GM23338 (cell line): ENCODE measurements around the gene CMC2. TPM values are rescaled to one million over a fixed set of nuclear protein-coding genes. Genes with fewer than 3 reads are reported as not detected.

Experiments
- ATAC-seq: fragments of 200-7000 bp; cut with Tn5 transposase; 3 replicates; pipeline ENCODE4 v1.9.1; 2020
- DNase-seq: peaks from one replicate; pipeline ENCODE4 v3.0.0-alpha.2; 2015; ENCODE audit warnings: low spot score
- H2AFZ ChIP-seq: fragments of 200-600 bp; sonication (generic); 2 replicates; pipeline ENCODE4 v1.8.0; 2016; ENCODE audit warnings: antibody characterized with exemption, mild to moderate bottlenecking, moderate library complexity
- H3F3A ChIP-seq: fragments of 200-600 bp; sonication (generic); replicated peaks from 2 replicates; pipeline ENCODE4 v1.8.0; 2017; ENCODE audit warnings: antibody characterized with exemption, mixed run types, low read depth
- H3K27ac ChIP-seq: fragments of 200-600 bp; sonication (generic); 2 replicates; pipeline ENCODE4 v1.6.1; 2016; ENCODE audit warnings: low read depth
- H3K27me3 ChIP-seq: fragments of 200-600 bp; sonication (generic); 2 replicates; pipeline ENCODE4 v1.8.0; 2016; ENCODE audit warnings: mild to moderate bottlenecking, mixed run types, moderate library complexity; ENCODE audit not compliant: insufficient read depth
- H3K36me3 ChIP-seq: fragments of 200-600 bp; sonication (generic); 2 replicates; pipeline ENCODE4 v1.8.0; 2016; ENCODE audit warnings: mild to moderate bottlenecking; ENCODE audit not compliant: insufficient read depth
- H3K4me1 ChIP-seq: fragments of 200-600 bp; sonication (generic); 2 replicates; pipeline ENCODE4 v1.8.0; 2016; ENCODE audit warnings: mild to moderate bottlenecking, moderate library complexity; ENCODE audit not compliant: insufficient read depth
- H3K4me2 ChIP-seq: fragments of 200-600 bp; sonication (generic); 2 replicates; pipeline ENCODE4 v1.7.1; 2017; ENCODE audit warnings: mixed run types
- H3K4me3 ChIP-seq: fragments of 200-600 bp; sonication (generic); 2 replicates; pipeline ENCODE4 v1.6.1; 2016; ENCODE audit warnings: mixed run types
- H3K79me2 ChIP-seq: fragments of 200-600 bp; sonication (generic); replicated peaks from 2 replicates; pipeline ENCODE4 v1.8.0; 2017; ENCODE audit warnings: mild to moderate bottlenecking; ENCODE audit not compliant: insufficient read depth
- H3K9me2 ChIP-seq: fragments of 200-600 bp; sonication (generic); 2 replicates; pipeline ENCODE4 v1.8.0; 2017; ENCODE audit not compliant: insufficient read depth
- H4K20me1 ChIP-seq: fragments of 200-600 bp; sonication (generic); replicated peaks from 2 replicates; pipeline ENCODE4 v1.8.0; 2017; ENCODE audit warnings: mild to moderate bottlenecking; ENCODE audit not compliant: insufficient read depth
- H3K27ac Mint-ChIP-seq: 2 replicates; pipeline ENCODE4 v1.8.0; 2020; ENCODE audit warnings: inconsistent platforms, mild to moderate bottlenecking, moderate library complexity, mixed read lengths
- H3K27me3 Mint-ChIP-seq: 3 replicates; pipeline ENCODE4 v1.8.0; 2022; ENCODE audit warnings: low read depth, mild to moderate bottlenecking, moderate library complexity, mixed read lengths, inconsistent platforms; ENCODE audit not compliant: insufficient read depth, poor library complexity
- H3K36me3 Mint-ChIP-seq: 3 replicates; pipeline ENCODE4 v1.8.0; 2021; ENCODE audit warnings: low read depth, mild to moderate bottlenecking, inconsistent platforms, moderate library complexity, mixed read lengths
- H3K4me1 Mint-ChIP-seq: 3 replicates; pipeline ENCODE4 v1.8.0; 2020; ENCODE audit warnings: mild to moderate bottlenecking, inconsistent platforms, mixed read lengths
- H3K4me3 Mint-ChIP-seq: 3 replicates; pipeline ENCODE4 v1.8.0; 2021; ENCODE audit warnings: moderate library complexity, mild to moderate bottlenecking, inconsistent platforms, mixed read lengths
- H3K9me3 Mint-ChIP-seq: 3 replicates; pipeline ENCODE4 v1.8.0; 2020; ENCODE audit warnings: moderate library complexity, mild to moderate bottlenecking, inconsistent platforms, mixed read lengths
- CREB1 ChIP-seq: fragments of 250-450 bp; sonication (Bioruptor Pico); IDR thresholded peaks from 2 replicates; pipeline ENCODE4 v1.5.0; 2020; ENCODE audit warnings: low read depth, mild to moderate bottlenecking, moderate library complexity
- ETS1 ChIP-seq: IDR thresholded peaks from 2 replicates; pipeline ENCODE4 v1.6.1; 2016; ENCODE audit warnings: antibody characterized with exemption
- EZH2phosphoT487 ChIP-seq: fragments of 200-600 bp; sonication (generic); IDR thresholded peaks from one replicate; pipeline ENCODE4 v1.8.1; 2018; ENCODE audit warnings: antibody characterized with exemption; ENCODE audit not compliant: unreplicated experiment
- NANOG ChIP-seq: IDR thresholded peaks from 2 replicates; pipeline ENCODE4 v1.6.1; 2016; ENCODE audit warnings: antibody characterized with exemption, borderline replicate concordance
- POLR2AphosphoS5 ChIP-seq: IDR thresholded peaks from 2 replicates; pipeline ENCODE4 v1.6.1; 2016; ENCODE audit warnings: antibody characterized with exemption, low read depth
- REST ChIP-seq: IDR thresholded peaks from one replicate; pipeline ENCODE4 v1.6.1; 2018; ENCODE audit warnings: antibody characterized with exemption; ENCODE audit not compliant: unreplicated experiment
- ZNF114 ChIP-seq: fragments of 250-450 bp; sonication (Bioruptor Pico); IDR thresholded peaks from 2 replicates; pipeline ENCODE4 v1.5.0; 2020; ENCODE audit warnings: mild to moderate bottlenecking, moderate library complexity
- ZNF331 ChIP-seq: fragments of 250-450 bp; sonication (Bioruptor Pico); IDR thresholded peaks from 2 replicates; pipeline ENCODE4 v1.5.0; 2020; ENCODE audit warnings: low read depth, mild to moderate bottlenecking, moderate library complexity
- polyA plus RNA-seq: library from polyadenylated mRNA; unstranded; fragments of >200 nt; fragmentation: Nextera tagmentation; extraction: Ambion mirVana; gene quantifications from 2 replicates; pipeline ENCODE4 v1.2.1, GENCODE V29; 2016
- total RNA-seq: library from RNA; depleted of rRNA; stranded (reverse); fragments of >200 nt; shearing (Covaris generic); gene quantifications from 2 replicates; pipeline ENCODE4 v1.2.3, GENCODE V29; 2014
- TF ChIP-seq, protein P1 (sequence below): fragments of 250-450 bp; sonication (Bioruptor Pico); IDR thresholded peaks from 2 replicates; pipeline ENCODE4 v1.5.0; 2020; ENCODE audit warnings: mild to moderate bottlenecking, moderate library complexity

The CMC2 gene
- total and polyA plus RNA-seq, 2 experiments from 2014 or later, result 35.7 to 211 TPM

- ATAC-seq, result no peak
- Histone ChIP-seq H3K4me1 (peaks cover 21% of the 10 kb centered on the region; the same call in 1 of the 2 replicates), H3K36me3 (no peaks in the 10 kb centered on the region), H3K79me2 (peaks cover 52% of the 10 kb centered on the region), H3K27ac (no peak overlapping the region), H3K27me3 (peaks cover 5% of the 10 kb centered on the region; the same call in 1 of the 2 replicates), H2AFZ (no peak overlapping the region), H3K4me3 (no peak overlapping the region), H3K4me2 (no peak overlapping the region), H3K9me2 (no peaks in the 10 kb centered on the region), H3F3A (no peaks in the 10 kb centered on the region), H4K20me1 (peaks cover 30% of the 10 kb centered on the region)
- DNase-seq, result no peak
- TF ChIP-seq POLR2AphosphoS5, result no peak
- TF ChIP-seq EZH2phosphoT487, result no peak
- no peak for TF ChIP-seq ZNF114 (CRISPR knock-in tag)
- TF ChIP-seq ZNF331 (CRISPR knock-in tag), result no peak
- Mint-ChIP-seq H3K27me3 (peaks cover 16% of the 10 kb centered on the region), H3K27ac (no peak overlapping the region), H3K4me1 (peaks cover 36% of the 10 kb centered on the region), H3K36me3 (peaks cover 4% of the 10 kb centered on the region; the same call in 1 of the 3 replicates), H3K4me3 (no peak overlapping the region), H3K9me3 (no peaks in the 10 kb centered on the region)
Observed at GRCh38 chr16:80988756-80989155, 17.9 kb downstream of the CMC2 start.

DNA sequence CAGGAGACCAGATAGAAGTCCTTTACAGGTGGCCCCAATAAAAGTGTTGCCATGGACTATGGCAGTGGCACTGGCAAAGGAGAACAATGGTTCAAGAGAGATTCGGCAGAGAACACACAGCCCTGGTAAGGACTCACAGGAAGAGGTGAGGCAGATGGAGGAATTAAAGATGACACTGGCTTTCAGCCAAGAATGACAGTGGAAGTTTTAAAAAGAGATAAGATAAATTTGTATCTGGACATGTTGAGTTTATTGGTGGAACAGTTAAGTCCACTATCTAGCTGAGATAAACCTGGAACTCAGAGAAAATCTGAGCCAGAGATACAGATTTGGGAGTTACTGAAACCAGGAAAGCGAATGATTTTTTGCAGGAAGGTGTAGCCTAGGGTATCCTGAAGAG lies 20.1 kb downstream of the CMC2 start:
- Histone ChIP-seq H4K20me1 (peaks cover 27% of the 10 kb centered on the region), H3F3A (no peaks in the 10 kb centered on the region), H2AFZ (no peak overlapping the region), H3K36me3 (no peaks in the 10 kb centered on the region), H3K9me2 (no peaks in the 10 kb centered on the region), H3K4me2 (peak overlapping the region; percentile 20; the same call in 1 of the 2 replicates), H3K27me3 (peaks cover 5% of the 10 kb centered on the region; the same call in 1 of the 2 replicates), H3K27ac (no peak overlapping the region), H3K4me3 (no peak overlapping the region), H3K4me1 (peaks cover 21% of the 10 kb centered on the region; the same call in 1 of the 2 replicates), H3K79me2 (peaks cover 38% of the 10 kb centered on the region)
- TF ChIP-seq ETS1 (no peak), EZH2phosphoT487 (no peak), NANOG (no peak), CREB1 (CRISPR knock-in tag) (no peak), ZNF114 (CRISPR knock-in tag) (no peak), POLR2AphosphoS5 (no peak), ZNF331 (CRISPR knock-in tag) (no peak), REST (no peak)
- TF ChIP-seq, protein P1, sequence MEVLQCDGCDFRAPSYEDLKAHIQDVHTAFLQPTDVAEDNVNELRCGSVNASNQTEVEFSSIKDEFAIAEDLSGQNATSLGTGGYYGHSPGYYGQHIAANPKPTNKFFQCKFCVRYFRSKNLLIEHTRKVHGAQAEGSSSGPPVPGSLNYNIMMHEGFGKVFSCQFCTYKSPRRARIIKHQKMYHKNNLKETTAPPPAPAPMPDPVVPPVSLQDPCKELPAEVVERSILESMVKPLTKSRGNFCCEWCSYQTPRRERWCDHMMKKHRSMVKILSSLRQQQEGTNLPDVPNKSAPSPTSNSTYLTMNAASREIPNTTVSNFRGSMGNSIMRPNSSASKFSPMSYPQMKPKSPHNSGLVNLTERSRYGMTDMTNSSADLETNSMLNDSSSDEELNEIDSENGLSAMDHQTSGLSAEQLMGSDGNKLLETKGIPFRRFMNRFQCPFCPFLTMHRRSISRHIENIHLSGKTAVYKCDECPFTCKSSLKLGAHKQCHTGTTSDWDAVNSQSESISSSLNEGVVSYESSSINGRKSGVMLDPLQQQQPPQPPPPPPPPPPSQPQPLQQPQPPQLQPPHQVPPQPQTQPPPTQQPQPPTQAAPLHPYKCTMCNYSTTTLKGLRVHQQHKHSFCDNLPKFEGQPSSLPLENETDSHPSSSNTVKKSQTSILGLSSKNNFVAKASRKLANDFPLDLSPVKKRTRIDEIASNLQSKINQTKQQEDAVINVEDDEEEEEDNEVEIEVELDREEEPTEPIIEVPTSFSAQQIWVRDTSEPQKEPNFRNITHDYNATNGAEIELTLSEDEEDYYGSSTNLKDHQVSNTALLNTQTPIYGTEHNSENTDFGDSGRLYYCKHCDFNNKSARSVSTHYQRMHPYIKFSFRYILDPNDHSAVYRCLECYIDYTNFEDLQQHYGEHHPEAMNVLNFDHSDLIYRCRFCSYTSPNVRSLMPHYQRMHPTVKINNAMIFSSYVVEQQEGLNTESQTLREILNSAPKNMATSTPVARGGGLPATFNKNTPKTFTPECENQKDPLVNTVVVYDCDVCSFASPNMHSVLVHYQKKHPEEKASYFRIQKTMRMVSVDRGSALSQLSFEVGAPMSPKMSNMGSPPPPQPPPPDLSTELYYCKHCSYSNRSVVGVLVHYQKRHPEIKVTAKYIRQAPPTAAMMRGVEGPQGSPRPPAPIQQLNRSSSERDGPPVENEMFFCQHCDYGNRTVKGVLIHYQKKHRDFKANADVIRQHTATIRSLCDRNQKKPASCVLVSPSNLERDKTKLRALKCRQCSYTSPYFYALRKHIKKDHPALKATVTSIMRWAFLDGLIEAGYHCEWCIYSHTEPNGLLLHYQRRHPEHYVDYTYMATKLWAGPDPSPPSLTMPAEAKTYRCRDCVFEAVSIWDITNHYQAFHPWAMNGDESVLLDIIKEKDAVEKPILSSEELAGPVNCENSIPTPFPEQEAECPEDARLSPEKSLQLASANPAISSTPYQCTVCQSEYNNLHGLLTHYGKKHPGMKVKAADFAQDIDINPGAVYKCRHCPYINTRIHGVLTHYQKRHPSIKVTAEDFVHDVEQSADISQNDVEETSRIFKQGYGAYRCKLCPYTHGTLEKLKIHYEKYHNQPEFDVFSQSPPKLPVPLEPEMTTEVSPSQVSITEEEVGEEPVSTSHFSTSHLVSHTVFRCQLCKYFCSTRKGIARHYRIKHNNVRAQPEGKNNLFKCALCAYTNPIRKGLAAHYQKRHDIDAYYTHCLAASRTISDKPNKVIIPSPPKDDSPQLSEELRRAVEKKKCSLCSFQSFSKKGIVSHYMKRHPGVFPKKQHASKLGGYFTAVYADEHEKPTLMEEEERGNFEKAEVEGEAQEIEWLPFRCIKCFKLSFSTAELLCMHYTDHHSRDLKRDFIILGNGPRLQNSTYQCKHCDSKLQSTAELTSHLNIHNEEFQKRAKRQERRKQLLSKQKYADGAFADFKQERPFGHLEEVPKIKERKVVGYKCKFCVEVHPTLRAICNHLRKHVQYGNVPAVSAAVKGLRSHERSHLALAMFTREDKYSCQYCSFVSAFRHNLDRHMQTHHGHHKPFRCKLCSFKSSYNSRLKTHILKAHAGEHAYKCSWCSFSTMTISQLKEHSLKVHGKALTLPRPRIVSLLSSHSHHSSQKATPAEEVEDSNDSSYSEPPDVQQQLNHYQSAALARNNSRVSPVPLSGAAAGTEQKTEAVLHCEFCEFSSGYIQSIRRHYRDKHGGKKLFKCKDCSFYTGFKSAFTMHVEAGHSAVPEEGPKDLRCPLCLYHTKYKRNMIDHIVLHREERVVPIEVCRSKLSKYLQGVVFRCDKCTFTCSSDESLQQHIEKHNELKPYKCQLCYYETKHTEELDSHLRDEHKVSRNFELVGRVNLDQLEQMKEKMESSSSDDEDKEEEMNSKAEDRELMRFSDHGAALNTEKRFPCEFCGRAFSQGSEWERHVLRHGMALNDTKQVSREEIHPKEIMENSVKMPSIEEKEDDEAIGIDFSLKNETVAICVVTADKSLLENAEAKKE (CRISPR knock-in tag), result no peak
- no peak overlapping the region for H3K4me3 Mint-ChIP-seq
- peaks cover 36% of the 10 kb centered on the region for H3K4me1 Mint-ChIP-seq
- peaks cover 2% of the 10 kb centered on the region; the same call in 1 of the 3 replicates for H3K36me3 Mint-ChIP-seq
- H3K9me3 Mint-ChIP-seq, result no peaks in the 10 kb centered on the region
- peaks cover 16% of the 10 kb centered on the region for H3K27me3 Mint-ChIP-seq
- ATAC-seq (peak; percentile 40), DNase-seq (no peak)
- H3K27ac Mint-ChIP-seq, result no peak overlapping the region
